Measurements from ENCODE around the gene HP1BP3. TPM values are rescaled to one million over a fixed set of nuclear protein-coding genes. Genes with fewer than 3 reads are reported as not detected.

HP1BP3 gene
- total and polyA plus RNA-seq, 2 experiments from 2014 or later: 89.1 to 112 TPM

- no peaks in the 10 kb centered on the region for H3K9me2 ChIP-seq (ENCODE audit: insufficient read depth)
- H3K4me2 ChIP-seq: peak overlapping the region; percentile 94
- ATAC-seq (no peak), DNase-seq (ENCODE audit: low spot score) (no peak)
- Mint-ChIP-seq H3K27me3 (ENCODE audit: insufficient read depth, low read depth, poor library complexity) (peaks cover 40% of the 10 kb centered on the region), H3K4me3 (peak overlapping the region; percentile 78), H3K9me3 (no peaks in the 10 kb centered on the region), H3K4me1 (peaks cover 19% of the 10 kb centered on the region), H3K27ac (no peak overlapping the region), H3K36me3 (ENCODE audit: low read depth) (no peaks in the 10 kb centered on the region; the same call in 2 of the 3 replicates)
- H3K4me3 ChIP-seq: peak overlapping the region; percentile 87
- H3K27ac ChIP-seq (ENCODE audit: low read depth): no peak overlapping the region
- H3K36me3 ChIP-seq (ENCODE audit: insufficient read depth): no peaks in the 10 kb centered on the region
- H3K79me2 ChIP-seq (replicated peaks; ENCODE audit: insufficient read depth): no peaks in the 10 kb centered on the region
- H3K4me1 ChIP-seq (ENCODE audit: insufficient read depth): peaks cover 30% of the 10 kb centered on the region
- no peaks in the 10 kb centered on the region; the same call in 1 of the 2 replicates for H4K20me1 ChIP-seq (replicated peaks; ENCODE audit: insufficient read depth)
- TF ChIP-seq, protein P1, sequence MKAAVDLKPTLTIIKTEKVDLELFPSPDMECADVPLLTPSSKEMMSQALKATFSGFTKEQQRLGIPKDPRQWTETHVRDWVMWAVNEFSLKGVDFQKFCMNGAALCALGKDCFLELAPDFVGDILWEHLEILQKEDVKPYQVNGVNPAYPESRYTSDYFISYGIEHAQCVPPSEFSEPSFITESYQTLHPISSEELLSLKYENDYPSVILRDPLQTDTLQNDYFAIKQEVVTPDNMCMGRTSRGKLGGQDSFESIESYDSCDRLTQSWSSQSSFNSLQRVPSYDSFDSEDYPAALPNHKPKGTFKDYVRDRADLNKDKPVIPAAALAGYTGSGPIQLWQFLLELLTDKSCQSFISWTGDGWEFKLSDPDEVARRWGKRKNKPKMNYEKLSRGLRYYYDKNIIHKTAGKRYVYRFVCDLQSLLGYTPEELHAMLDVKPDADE (IDR thresholded peaks at IDR 0.05): no peak
- TF ChIP-seq POLR2AphosphoS5 (IDR thresholded peaks at IDR 0.05; ENCODE audit: low read depth) (no peak), STAT1 (IDR thresholded peaks at IDR 0.05; ENCODE audit: unreplicated experiment) (no peak), NANOG (IDR thresholded peaks at IDR 0.05; ENCODE audit: borderline replicate concordance) (no peak), ZNF114 (CRISPR knock-in tag; IDR thresholded peaks at IDR 0.05) (no peak), CREB1 (CRISPR knock-in tag; IDR thresholded peaks at IDR 0.05; ENCODE audit: low read depth) (no peak), ZNF331 (CRISPR knock-in tag; IDR thresholded peaks at IDR 0.05; ENCODE audit: low read depth) (no peak), CTCF (conservative IDR thresholded peaks at IDR 0.05; ENCODE audit: low read depth in 2 of 2) (no peak), EZH2 (IDR thresholded peaks at IDR 0.05; ENCODE audit: low read depth, unreplicated experiment) (no peak), ZNF462 (CRISPR knock-in tag; IDR thresholded peaks at IDR 0.05) (no peak), EZH2phosphoT487 (IDR thresholded peaks at IDR 0.05; ENCODE audit: unreplicated experiment) (no peak), JUNB (IDR thresholded peaks at IDR 0.05; ENCODE audit: unreplicated experiment) (no peak), REST (IDR thresholded peaks at IDR 0.05; ENCODE audit: unreplicated experiment) (no peak)
- peaks cover 16% of the 10 kb centered on the region; the same call in 1 of the 2 replicates for H3F3A ChIP-seq (replicated peaks; ENCODE audit: low read depth)
- peaks cover 41% of the 10 kb centered on the region for H3K27me3 ChIP-seq (ENCODE audit: insufficient read depth)
- peak overlapping the region; percentile 100 for H2AFZ ChIP-seq
These were observed 53.6 kb downstream of the HP1BP3 start for GRCh38 chr1:20733360-20733975.
